HCT116 (cell line): ENCODE data around the gene DNMT3L. TPM values are rescaled to one million over a fixed set of nuclear protein-coding genes. Genes with fewer than 3 reads are reported as not detected.

Source experiments
- ATAC-seq: fragments of 200-7000 bp; cut with Tn5 transposase; 2 replicates; pipeline ENCODE4 v1.9.1; 2020; ENCODE audit warnings: mild to moderate bottlenecking, moderate library complexity
- BruUV-seq: library from RNA; stranded (reverse); fragments of 400-500 nt; replicated peaks from 2 replicates; lab custom pipeline; 2021; lab: Mats Ljungman, UMichigan
- CTCF ChIA-PET: fragments of 300-600 bp; sonication (Branson Sonifier 250); formaldehyde crosslinking; loops from one replicate; lab custom pipeline; 2021; ENCODE audit warnings: antibody characterized with exemption; lab: Charles Lee
- POLR2A ChIA-PET: fragments of 300-600, 350-600 bp; sonication (Branson Sonifier 250); formaldehyde crosslinking; loops from one replicate; lab custom pipeline; 2021; ENCODE audit warnings: antibody characterized with exemption; lab: Charles Lee
- RAD21 ChIA-PET, 2 experiments: fragments of 300-600 bp; sonication (Branson Sonifier 250); formaldehyde crosslinking; loops; one replicate each; lab custom pipeline; 2023; ENCODE audit warnings: low total read pairs in 2 of 2; ENCODE audit not compliant: uncharacterized antibody in 2 of 2, unreplicated experiment in 2 of 2, low non-redundant PET in 1 of 2; lab: Charles Lee
- DNase-seq: peaks from one replicate; pipeline ENCODE4 v3.0.0-alpha.2; 2010; ENCODE audit warnings: low read depth, low spot score
- H2AFZ ChIP-seq: fragments of 200-600 bp; shearing (Covaris generic), sonication (generic); 2 replicates; pipeline ENCODE4 v1.6.1; 2017; ENCODE audit warnings: low read depth, mixed run types, mixed read lengths, antibody characterized with exemption, low read length; ENCODE audit not compliant: poor library complexity, severe bottlenecking
- H3K27ac ChIP-seq: 2 replicates; pipeline ENCODE4 v1.5.1; 2012; ENCODE audit warnings: low read depth, low read length
- H3K27me3 ChIP-seq: fragments of 200-600 bp; sonication (generic); 2 replicates; pipeline ENCODE4 v1.6.1; 2016; ENCODE audit warnings: mixed run types, low read length, mixed read lengths; ENCODE audit not compliant: insufficient read depth
- H3K36me3 ChIP-seq, 2 experiments: fragments of 200-500 bp in 1 of 2; fragments of 200-600 bp in 1 of 2; sonication (Bioruptor generic) in 1 of 2; sonication (generic) in 1 of 2; 2 replicates each; pipeline versions ENCODE4 v1.5.1 to v1.6.1; 2014 to 2016; ENCODE audit warnings: low read length in 2 of 2, inconsistent platforms in 1 of 2, mixed read lengths in 1 of 2, mixed run types in 1 of 2; ENCODE audit not compliant: insufficient read depth in 2 of 2, control insufficient read depth in 1 of 2
- H3K4me1 ChIP-seq, 2 experiments: fragments of 200-600 bp in 1 of 2; sonication (generic) in 1 of 2; 2 replicates each; pipeline versions ENCODE4 v1.5.1 to v1.6.1; 2012 to 2017; ENCODE audit warnings: low read length in 2 of 2, inconsistent platforms in 1 of 2, mild to moderate bottlenecking in 1 of 2, mixed read lengths in 1 of 2, mixed run types in 1 of 2, moderate library complexity in 1 of 2; ENCODE audit not compliant: insufficient read depth in 2 of 2, control insufficient read depth in 1 of 2
- H3K4me2 ChIP-seq: fragments of 200-600 bp; sonication (generic); 2 replicates; pipeline ENCODE4 v1.6.1; 2017; ENCODE audit warnings: mixed run types, low read length, mixed read lengths
- H3K4me3 ChIP-seq, 2 experiments: fragments of 200-600 bp in 1 of 2; sonication (generic) in 1 of 2; replicated peaks in 1 of 2; 2 replicates each; pipeline ENCODE4 v1.5.1; 2011 to 2016; ENCODE audit warnings: low read length in 2 of 2, control low read depth in 1 of 2, low read depth in 1 of 2, mild to moderate bottlenecking in 1 of 2, mixed read lengths in 1 of 2, mixed run types in 1 of 2
- H3K79me2 ChIP-seq: fragments of 200-600 bp; sonication (generic); 2 replicates; pipeline ENCODE4 v1.6.1; 2017; ENCODE audit warnings: mild to moderate bottlenecking, mixed run types, low read length, moderate library complexity, mixed read lengths; ENCODE audit not compliant: insufficient read depth
- H3K9ac ChIP-seq: fragments of 200-600 bp; sonication (generic); 2 replicates; pipeline ENCODE4 v1.6.1; 2016; ENCODE audit warnings: low read length, mixed read lengths
- H3K9me2 ChIP-seq: fragments of 200-600 bp; sonication (generic), shearing (Covaris generic); 2 replicates; pipeline ENCODE4 v1.6.1; 2017; ENCODE audit warnings: mixed run types, mild to moderate bottlenecking, moderate library complexity; ENCODE audit not compliant: insufficient read depth
- H3K9me3 ChIP-seq, 2 experiments: fragments of 200-500 bp in 1 of 2; fragments of 200-600 bp in 1 of 2; sonication (Bioruptor generic) in 1 of 2; sonication (generic) in 1 of 2; 2 replicates each; pipeline ENCODE4 v1.6.1; 2014 to 2017; ENCODE audit warnings: low read length in 2 of 2, mixed read lengths in 2 of 2, inconsistent platforms in 1 of 2, low read depth in 1 of 2, mild to moderate bottlenecking in 1 of 2, mixed run types in 1 of 2, moderate library complexity in 1 of 2; ENCODE audit not compliant: control insufficient read depth in 1 of 2, insufficient read depth in 1 of 2
- H4K20me1 ChIP-seq: fragments of 200-600 bp; sonication (generic), shearing (Covaris generic); 2 replicates; pipeline ENCODE4 v1.6.1; 2017; ENCODE audit warnings: mixed run types, mild to moderate bottlenecking, moderate library complexity; ENCODE audit not compliant: insufficient read depth
- CBX3 ChIP-seq: IDR thresholded peaks from 2 replicates; pipeline ENCODE4 v1.6.1; 2012; ENCODE audit warnings: low read depth
- CEBPB ChIP-seq: IDR thresholded peaks from 2 replicates; pipeline ENCODE4 v1.6.1; 2012; ENCODE audit warnings: low read depth
- EGR1 ChIP-seq: IDR thresholded peaks from 2 replicates; pipeline ENCODE4 v1.6.1; 2012; ENCODE audit warnings: low read depth
- ELF1 ChIP-seq: IDR thresholded peaks from 2 replicates; pipeline ENCODE4 v1.6.1; 2012; ENCODE audit warnings: low read depth, borderline replicate concordance
- EZH2 ChIP-seq: fragments of 200-600 bp; sonication (generic); IDR thresholded peaks from 2 replicates; pipeline ENCODE4 v1.6.1; 2017; ENCODE audit warnings: antibody characterized with exemption, mixed run types
- EZH2phosphoT487 ChIP-seq: fragments of 200-600 bp; IDR thresholded peaks from 2 replicates; pipeline ENCODE4 v1.6.1; 2018; ENCODE audit warnings: antibody characterized with exemption, borderline replicate concordance
- FOSL1 ChIP-seq: IDR thresholded peaks from 2 replicates; pipeline ENCODE4 v1.6.1; 2012; ENCODE audit warnings: low read depth
- JUND ChIP-seq: IDR thresholded peaks from 2 replicates; pipeline ENCODE4 v1.6.1; 2012
- MAX ChIP-seq: IDR thresholded peaks from 2 replicates; pipeline ENCODE4 v1.6.1; 2012
- POLR2AphosphoS5 ChIP-seq: IDR thresholded peaks from 2 replicates; pipeline ENCODE4 v1.6.1; 2011; ENCODE audit warnings: mild to moderate bottlenecking, low read depth, low read length, moderate library complexity
- RAD21 ChIP-seq: IDR thresholded peaks from 2 replicates; pipeline ENCODE4 v1.6.1; 2012; ENCODE audit warnings: low read depth, mild to moderate bottlenecking
- SIN3A ChIP-seq: IDR thresholded peaks from 2 replicates; pipeline ENCODE4 v1.6.1; 2012; ENCODE audit warnings: low read depth
- SP1 ChIP-seq: IDR thresholded peaks from 2 replicates; pipeline ENCODE4 v1.6.1; 2012; ENCODE audit warnings: low read depth
- SRF ChIP-seq: IDR thresholded peaks from 2 replicates; pipeline ENCODE4 v1.6.1; 2012; ENCODE audit warnings: low read depth
- TCF7L2 ChIP-seq: IDR thresholded peaks from 2 replicates; pipeline ENCODE4 v1.7.0; 2011; ENCODE audit warnings: borderline replicate concordance, inconsistent platforms; ENCODE audit not compliant: insufficient read depth, insufficient read length; ENCODE audit errors: extremely low read depth
- ZNF274 ChIP-seq: fragments of 200-500 bp; sonication (Bioruptor generic); IDR thresholded peaks from 2 replicates; pipeline ENCODE4 v1.6.1; 2014; ENCODE audit warnings: mild to moderate bottlenecking, low read depth, low read length, inconsistent platforms
- intact Hi-C: fragments of 100-400 bp; cut with micrococcal nuclease; formaldehyde crosslinking; loops from 2 replicates; pipeline ENCODE4 v1.10.0; 2022
- total RNA-seq: library from RNA; stranded (reverse); gene quantifications from one replicate; pipeline ENCODE4 v1.2.1, GENCODE V29; 2021; ENCODE audit not compliant: unreplicated experiment
- TF ChIP-seq, protein P1 (sequence below): IDR thresholded peaks from 2 replicates; pipeline ENCODE4 v1.6.1; 2011; ENCODE audit warnings: mild to moderate bottlenecking, low read length, moderate library complexity; ENCODE audit not compliant: insufficient replicate concordance; ENCODE audit errors: extremely low read depth
- TF ChIP-seq, protein P2 (sequence below), 3 experiments: fragments of 200-600 bp in 1 of 3; sonication (generic) in 1 of 3; IDR thresholded peaks in 2 of 3; conservative IDR thresholded peaks in 1 of 3; 2 replicates each; pipeline ENCODE4 v1.5.1; 2012 to 2017; ENCODE audit warnings: low read depth in 2 of 3, low read length in 2 of 3, antibody characterized with exemption in 1 of 3, borderline replicate concordance in 1 of 3, control low read depth in 1 of 3, mild to moderate bottlenecking in 1 of 3, mixed read lengths in 1 of 3, mixed run types in 1 of 3, moderate library complexity in 1 of 3; ENCODE audit not compliant: insufficient read depth in 1 of 3
- TF ChIP-seq, protein P3 (sequence below): IDR thresholded peaks from 2 replicates; pipeline ENCODE4 v1.6.1; 2012; ENCODE audit warnings: low read depth
- TF ChIP-seq, protein P4 (sequence below): IDR thresholded peaks from 2 replicates; pipeline ENCODE4 v1.6.1; 2012

DNMT3L gene
- total RNA-seq, 1 experiment from 2014 or later, result not detected

DNA sequence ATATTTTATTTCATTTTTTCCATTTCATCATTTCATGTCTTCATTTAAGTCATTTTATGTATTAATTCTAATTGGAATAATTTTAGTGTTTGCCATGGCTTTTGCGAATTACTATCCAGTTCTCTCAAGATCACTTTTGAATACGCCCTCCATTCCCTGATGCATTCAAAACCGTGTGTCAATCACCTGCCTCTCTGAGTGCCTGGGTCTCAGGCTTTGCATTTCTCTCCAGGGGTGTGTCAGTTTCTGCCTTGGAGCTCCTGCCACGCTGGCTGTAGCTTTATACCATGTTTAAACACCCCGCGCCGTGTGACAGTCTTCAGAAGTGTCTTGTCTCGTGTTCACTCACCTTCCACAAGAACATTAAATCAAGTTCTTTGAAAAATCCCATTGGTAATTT lies 7.4 kb upstream of the DNMT3L start:
- no peaks in the 10 kb centered on the region for H4K20me1 ChIP-seq
- intact Hi-C loops, result no loop called here
- ATAC-seq (no peak), DNase-seq (no peak)
- BruUV-seq, result no TSS peak
- RAD21 ChIA-PET, result no interaction called here
- TF ChIP-seq FOSL1 (no peak), ZNF274 (no peak), ELF1 (no peak), SP1 (no peak), POLR2AphosphoS5 (no peak), MAX (no peak), SRF (no peak), EGR1 (no peak), CEBPB (no peak), EZH2 (no peak), EZH2phosphoT487 (no peak), CBX3 (no peak), TCF7L2 (no peak), SIN3A (no peak), JUND (no peak), RAD21 (no peak)
- TF ChIP-seq, protein P1, sequence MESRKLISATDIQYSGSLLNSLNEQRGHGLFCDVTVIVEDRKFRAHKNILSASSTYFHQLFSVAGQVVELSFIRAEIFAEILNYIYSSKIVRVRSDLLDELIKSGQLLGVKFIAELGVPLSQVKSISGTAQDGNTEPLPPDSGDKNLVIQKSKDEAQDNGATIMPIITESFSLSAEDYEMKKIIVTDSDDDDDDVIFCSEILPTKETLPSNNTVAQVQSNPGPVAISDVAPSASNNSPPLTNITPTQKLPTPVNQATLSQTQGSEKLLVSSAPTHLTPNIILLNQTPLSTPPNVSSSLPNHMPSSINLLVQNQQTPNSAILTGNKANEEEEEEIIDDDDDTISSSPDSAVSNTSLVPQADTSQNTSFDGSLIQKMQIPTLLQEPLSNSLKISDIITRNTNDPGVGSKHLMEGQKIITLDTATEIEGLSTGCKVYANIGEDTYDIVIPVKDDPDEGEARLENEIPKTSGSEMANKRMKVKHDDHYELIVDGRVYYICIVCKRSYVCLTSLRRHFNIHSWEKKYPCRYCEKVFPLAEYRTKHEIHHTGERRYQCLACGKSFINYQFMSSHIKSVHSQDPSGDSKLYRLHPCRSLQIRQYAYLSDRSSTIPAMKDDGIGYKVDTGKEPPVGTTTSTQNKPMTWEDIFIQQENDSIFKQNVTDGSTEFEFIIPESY, result no peak
- TF ChIP-seq, protein P2, sequence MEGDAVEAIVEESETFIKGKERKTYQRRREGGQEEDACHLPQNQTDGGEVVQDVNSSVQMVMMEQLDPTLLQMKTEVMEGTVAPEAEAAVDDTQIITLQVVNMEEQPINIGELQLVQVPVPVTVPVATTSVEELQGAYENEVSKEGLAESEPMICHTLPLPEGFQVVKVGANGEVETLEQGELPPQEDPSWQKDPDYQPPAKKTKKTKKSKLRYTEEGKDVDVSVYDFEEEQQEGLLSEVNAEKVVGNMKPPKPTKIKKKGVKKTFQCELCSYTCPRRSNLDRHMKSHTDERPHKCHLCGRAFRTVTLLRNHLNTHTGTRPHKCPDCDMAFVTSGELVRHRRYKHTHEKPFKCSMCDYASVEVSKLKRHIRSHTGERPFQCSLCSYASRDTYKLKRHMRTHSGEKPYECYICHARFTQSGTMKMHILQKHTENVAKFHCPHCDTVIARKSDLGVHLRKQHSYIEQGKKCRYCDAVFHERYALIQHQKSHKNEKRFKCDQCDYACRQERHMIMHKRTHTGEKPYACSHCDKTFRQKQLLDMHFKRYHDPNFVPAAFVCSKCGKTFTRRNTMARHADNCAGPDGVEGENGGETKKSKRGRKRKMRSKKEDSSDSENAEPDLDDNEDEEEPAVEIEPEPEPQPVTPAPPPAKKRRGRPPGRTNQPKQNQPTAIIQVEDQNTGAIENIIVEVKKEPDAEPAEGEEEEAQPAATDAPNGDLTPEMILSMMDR (IDR thresholded peaks at IDR 0.05 in 2 of 3, conservative IDR thresholded peaks at IDR 0.05 in 1 of 3; ENCODE audit: borderline replicate concordance in 1 of 3, insufficient read depth in 1 of 3, low read depth in 2 of 3, low read length in 2 of 3), result no peak
- TF ChIP-seq, protein P3, sequence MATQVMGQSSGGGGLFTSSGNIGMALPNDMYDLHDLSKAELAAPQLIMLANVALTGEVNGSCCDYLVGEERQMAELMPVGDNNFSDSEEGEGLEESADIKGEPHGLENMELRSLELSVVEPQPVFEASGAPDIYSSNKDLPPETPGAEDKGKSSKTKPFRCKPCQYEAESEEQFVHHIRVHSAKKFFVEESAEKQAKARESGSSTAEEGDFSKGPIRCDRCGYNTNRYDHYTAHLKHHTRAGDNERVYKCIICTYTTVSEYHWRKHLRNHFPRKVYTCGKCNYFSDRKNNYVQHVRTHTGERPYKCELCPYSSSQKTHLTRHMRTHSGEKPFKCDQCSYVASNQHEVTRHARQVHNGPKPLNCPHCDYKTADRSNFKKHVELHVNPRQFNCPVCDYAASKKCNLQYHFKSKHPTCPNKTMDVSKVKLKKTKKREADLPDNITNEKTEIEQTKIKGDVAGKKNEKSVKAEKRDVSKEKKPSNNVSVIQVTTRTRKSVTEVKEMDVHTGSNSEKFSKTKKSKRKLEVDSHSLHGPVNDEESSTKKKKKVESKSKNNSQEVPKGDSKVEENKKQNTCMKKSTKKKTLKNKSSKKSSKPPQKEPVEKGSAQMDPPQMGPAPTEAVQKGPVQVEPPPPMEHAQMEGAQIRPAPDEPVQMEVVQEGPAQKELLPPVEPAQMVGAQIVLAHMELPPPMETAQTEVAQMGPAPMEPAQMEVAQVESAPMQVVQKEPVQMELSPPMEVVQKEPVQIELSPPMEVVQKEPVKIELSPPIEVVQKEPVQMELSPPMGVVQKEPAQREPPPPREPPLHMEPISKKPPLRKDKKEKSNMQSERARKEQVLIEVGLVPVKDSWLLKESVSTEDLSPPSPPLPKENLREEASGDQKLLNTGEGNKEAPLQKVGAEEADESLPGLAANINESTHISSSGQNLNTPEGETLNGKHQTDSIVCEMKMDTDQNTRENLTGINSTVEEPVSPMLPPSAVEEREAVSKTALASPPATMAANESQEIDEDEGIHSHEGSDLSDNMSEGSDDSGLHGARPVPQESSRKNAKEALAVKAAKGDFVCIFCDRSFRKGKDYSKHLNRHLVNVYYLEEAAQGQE, result no peak
- TF ChIP-seq, protein P4, sequence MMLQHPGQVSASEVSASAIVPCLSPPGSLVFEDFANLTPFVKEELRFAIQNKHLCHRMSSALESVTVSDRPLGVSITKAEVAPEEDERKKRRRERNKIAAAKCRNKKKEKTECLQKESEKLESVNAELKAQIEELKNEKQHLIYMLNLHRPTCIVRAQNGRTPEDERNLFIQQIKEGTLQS, result no peak
- TF ChIP-seq, all 23 proteins: peak for 0
- no peaks in the 10 kb centered on the region for H3K79me2 ChIP-seq
- H3K9ac ChIP-seq, result no peak overlapping the region
- no peaks in the 10 kb centered on the region for H3K27me3 ChIP-seq
- H3K4me3 ChIP-seq, result no peak overlapping the region
- H3K9me2 ChIP-seq, result no peaks in the 10 kb centered on the region
- ChIA-PET POLR2A (no interaction called here), CTCF (no interaction called here)
- H3K4me2 ChIP-seq, result no peak overlapping the region
- H3K27ac ChIP-seq, result no peak overlapping the region
- no peak overlapping the region for H2AFZ ChIP-seq
- H3K36me3 ChIP-seq, result no peaks in the 10 kb centered on the region
- H3K9me3 ChIP-seq, result no peaks in the 10 kb centered on the region
- no peaks in the 10 kb centered on the region for H3K4me1 ChIP-seq
